ENCODE results near the gene TMEM259. TPM values are rescaled to one million over a fixed set of nuclear protein-coding genes. Genes with fewer than 3 reads are reported as not detected.
A peak's percentile ranks its signal among the peaks of the same experiment; 100 is the strongest.

TMEM259 gene
- total RNA-seq, 1 experiment from 2014 or later: 202 TPM

GRCh38 chr19:1061987-1062386, 41.1 kb upstream of the TMEM259 start:
- ATAC-seq (no peak), DNase-seq (ENCODE audit: low read depth, low spot score) (no peak)
- no peaks in the 10 kb centered on the region for H3K27me3 ChIP-seq (ENCODE audit: insufficient read depth, low read length)
- TF ChIP-seq CEBPB (IDR thresholded peaks at IDR 0.05; ENCODE audit: low read depth) (no peak), CTCF (IDR thresholded peaks at IDR 0.05 in 2 of 3, conservative IDR thresholded peaks at IDR 0.05 in 1 of 3; ENCODE audit: borderline replicate concordance in 1 of 3, insufficient read depth in 1 of 3, low read depth in 2 of 3, low read length in 2 of 3) (no peak), TCF7L2 (IDR thresholded peaks at IDR 0.05; ENCODE audit: borderline replicate concordance, extremely low read depth, insufficient read depth, insufficient read length) (no peak), SIN3A (IDR thresholded peaks at IDR 0.05; ENCODE audit: low read depth) (no peak), ATF3 (IDR thresholded peaks at IDR 0.05) (no peak), ZNF274 (IDR thresholded peaks at IDR 0.05; ENCODE audit: low read depth, low read length) (no peak), SP1 (IDR thresholded peaks at IDR 0.05; ENCODE audit: low read depth) (no peak), POLR2AphosphoS5 (IDR thresholded peaks at IDR 0.05; ENCODE audit: low read depth, low read length) (no peak), CBX3 (IDR thresholded peaks at IDR 0.05; ENCODE audit: low read depth) (no peak), EZH2 (IDR thresholded peaks at IDR 0.05) (no peak), SRF (IDR thresholded peaks at IDR 0.05; ENCODE audit: low read depth) (no peak), EZH2phosphoT487 (IDR thresholded peaks at IDR 0.05; ENCODE audit: borderline replicate concordance) (no peak), ZFX (IDR thresholded peaks at IDR 0.05) (no peak), EGR1 (IDR thresholded peaks at IDR 0.05; ENCODE audit: low read depth) (no peak), JUND (IDR thresholded peaks at IDR 0.05) (no peak), ELF1 (IDR thresholded peaks at IDR 0.05; ENCODE audit: borderline replicate concordance, low read depth) (no peak), REST (IDR thresholded peaks at IDR 0.05; ENCODE audit: low read depth) (no peak)
- no peak overlapping the region for H3K4me3 ChIP-seq (replicated peaks in 1 of 2; ENCODE audit: low read depth in 1 of 2, low read length in 2 of 2)
- RAD21 ChIA-PET (ENCODE audit: low non-redundant PET in 1 of 2, low total read pairs in 2 of 2, uncharacterized antibody in 2 of 2, unreplicated experiment in 2 of 2): interaction anchor here in 1 of 2 experiments (0.6 kb wide), 1 partner anchor 43 kb away, joined by 4 read pairs; no protein-coding TSS in a partner anchor
- CTCF ChIA-PET: interaction anchor here (0.6 to 0.7 kb wide), 2 partner anchors 105 to 130 kb away, joined by 3 to 6 read pairs; no protein-coding TSS in a partner anchor
- POLR2A ChIA-PET: interaction anchor here (0.6 to 1.1 kb wide), 2 partner anchors 42 to 43 kb away, joined by 3 read pairs; partner anchors contain the start of gene GPX4
- H3K27ac ChIP-seq (ENCODE audit: low read depth, low read length): peak overlapping the region; percentile 40; the same call in 1 of the 2 replicates
- H3K9me2 ChIP-seq (ENCODE audit: insufficient read depth): no peaks in the 10 kb centered on the region
- no TSS peak for BruUV-seq (replicated peaks)
- H3K79me2 ChIP-seq (ENCODE audit: insufficient read depth, low read length): peaks cover 7% of the 10 kb centered on the region; the same call in 1 of the 2 replicates
- no peaks in the 10 kb centered on the region for H4K20me1 ChIP-seq (ENCODE audit: insufficient read depth)
- H3K36me3 ChIP-seq (ENCODE audit: control insufficient read depth in 1 of 2, insufficient read depth in 2 of 2, low read length in 2 of 2): no peaks in the 10 kb centered on the region
- H3K4me2 ChIP-seq (ENCODE audit: low read length): no peak overlapping the region
- peak overlapping the region; percentile 3; the same call in 1 of the 2 replicates for H3K9ac ChIP-seq (ENCODE audit: low read length)
- H2AFZ ChIP-seq (ENCODE audit: low read depth, low read length, poor library complexity, severe bottlenecking): no peak overlapping the region
- no peaks in the 10 kb centered on the region for H3K9me3 ChIP-seq (ENCODE audit: control insufficient read depth in 1 of 2, insufficient read depth in 1 of 2, low read depth in 1 of 2, low read length in 2 of 2)
- intact Hi-C loops (cut with micrococcal nuclease): loop anchor here (5.0 kb wide), 1 partner anchor 40 kb away; the partner anchor contains the start of gene GPX4
- peaks cover 30 to 47% of the 10 kb centered on the region in 2 experiments for H3K4me1 ChIP-seq (ENCODE audit: control insufficient read depth in 1 of 2, insufficient read depth in 2 of 2, low read length in 2 of 2)

Measured in HCT116 (cell line).